HG02623 (cell line): Measurements from ENCODE around the gene CDH23.

Source experiments
- ATAC-seq: cut with Tn5 transposase; IDR thresholded peaks from one replicate; pipeline ENCODE4 v1.9.1; 2021; ENCODE audit warnings: moderate library complexity; ENCODE audit not compliant: unreplicated experiment

Gene CDH23

DNA sequence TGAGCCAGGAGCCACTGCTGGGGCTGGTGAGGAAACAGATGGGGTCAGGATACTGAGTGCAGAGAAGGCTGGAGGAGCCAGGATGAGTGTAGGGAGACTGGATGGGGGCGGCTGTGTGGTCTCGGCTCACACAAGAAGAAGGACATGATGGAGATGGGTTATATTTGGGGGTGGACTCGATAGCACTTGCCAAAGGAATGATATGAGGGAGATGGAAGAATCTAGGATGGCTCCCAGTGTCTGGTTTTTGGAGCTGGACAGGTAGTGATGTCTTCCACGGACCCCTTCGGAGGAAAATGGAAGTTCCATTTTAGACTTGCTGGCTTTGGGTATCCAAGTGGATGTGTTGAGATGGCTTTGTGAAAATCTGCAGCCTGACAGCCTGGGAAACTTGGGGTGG lies 83.9 kb downstream of the CDH23 start:
- ATAC-seq: no peak

DNA sequence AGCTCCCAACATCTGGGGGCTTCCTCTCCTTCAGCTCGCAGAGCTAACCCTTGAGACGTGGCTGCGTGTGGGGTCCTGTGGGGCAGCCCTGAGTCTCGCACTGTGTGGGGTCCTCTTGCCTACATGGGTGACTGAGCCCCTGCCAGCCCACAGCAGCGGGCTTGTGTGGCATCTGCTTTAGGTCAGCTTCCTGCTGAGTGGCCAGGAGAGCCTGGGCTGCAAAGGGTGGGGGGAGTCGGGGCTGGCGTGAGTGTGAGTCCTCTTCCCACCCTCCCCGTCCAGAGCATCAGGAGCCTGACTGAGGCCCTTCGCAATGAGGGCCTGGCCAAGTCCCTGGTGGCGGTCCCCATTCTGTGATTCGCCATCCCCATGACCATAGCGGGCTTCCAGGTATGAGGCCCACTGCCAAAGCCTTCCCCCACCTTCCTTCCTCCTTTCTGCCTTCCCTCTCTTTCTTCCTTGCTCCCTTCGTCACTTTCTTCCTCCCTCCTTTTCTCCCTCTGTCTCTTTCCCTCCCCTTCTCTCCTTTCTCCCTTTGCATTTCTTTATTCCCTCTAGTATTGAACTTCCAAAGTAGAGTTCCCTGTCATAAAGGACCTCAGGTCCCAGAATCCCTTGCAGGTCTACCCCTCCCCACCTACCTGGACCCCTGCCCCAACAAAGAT lies 85.2 kb downstream of the CDH23 start:
- ATAC-seq: no peak

DNA sequence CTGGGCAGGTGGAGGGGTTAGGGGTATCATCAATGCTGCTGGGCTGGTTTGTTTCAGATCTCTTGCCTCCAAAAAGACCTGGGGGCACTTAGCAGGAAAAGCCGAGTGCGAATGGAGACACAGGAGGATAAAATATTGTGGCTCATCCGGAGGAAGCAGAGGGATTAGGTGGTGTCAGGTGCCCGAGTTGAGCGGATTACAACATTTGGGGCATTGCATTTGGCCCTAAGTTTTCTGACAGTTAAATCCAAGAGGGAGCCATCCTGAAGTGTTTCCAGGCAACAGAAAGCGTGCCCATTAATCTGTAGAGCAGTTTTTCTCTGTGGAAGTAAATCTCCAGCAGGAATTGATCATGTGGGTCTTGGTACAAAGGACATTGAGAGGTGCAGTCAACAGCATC lies 85.9 kb downstream of the CDH23 start:
- no peak for ATAC-seq

- ATAC-seq: no peak
These were observed 86.4 kb downstream of the CDH23 start for GRCh38 chr10:71483135-71483534.

- no peak for ATAC-seq
These were observed 87.4 kb downstream of the CDH23 start for GRCh38 chr10:71483885-71484751.

DNA sequence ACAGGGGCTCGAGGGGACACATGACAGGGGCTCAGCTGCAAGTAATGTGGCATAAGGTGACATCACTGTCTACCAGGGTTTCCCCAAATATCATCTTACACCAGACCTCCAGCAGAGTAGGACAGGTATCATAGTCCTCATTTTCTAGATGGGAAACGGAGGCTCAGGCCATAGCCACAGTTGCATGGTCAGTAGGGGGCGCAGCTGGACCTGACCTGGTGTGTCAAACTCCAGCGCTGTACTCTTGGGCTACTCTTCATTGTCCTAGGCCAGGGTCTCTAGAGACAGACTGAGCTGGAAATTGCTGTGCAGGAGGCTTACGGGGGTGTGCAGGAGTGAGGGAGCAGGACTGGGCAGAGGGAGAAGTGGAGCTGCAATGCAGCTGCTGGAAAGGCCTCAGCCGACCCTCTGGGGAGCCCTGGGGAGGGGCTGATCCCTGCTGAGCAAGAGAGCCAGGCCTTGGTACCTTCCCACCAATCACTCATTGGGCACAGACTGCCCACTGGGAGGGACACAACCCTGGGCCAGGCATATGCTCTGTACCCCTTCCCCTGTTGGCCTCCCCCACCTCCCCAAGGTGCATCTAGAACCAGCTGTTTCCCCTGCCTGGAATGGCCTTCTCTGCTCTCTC lies 89.9 kb downstream of the CDH23 start:
- ATAC-seq: no peak

GRCh38 chr10:71487726-71488125 lies 91.0 kb downstream of the CDH23 start:
- ATAC-seq: no peak

DNA sequence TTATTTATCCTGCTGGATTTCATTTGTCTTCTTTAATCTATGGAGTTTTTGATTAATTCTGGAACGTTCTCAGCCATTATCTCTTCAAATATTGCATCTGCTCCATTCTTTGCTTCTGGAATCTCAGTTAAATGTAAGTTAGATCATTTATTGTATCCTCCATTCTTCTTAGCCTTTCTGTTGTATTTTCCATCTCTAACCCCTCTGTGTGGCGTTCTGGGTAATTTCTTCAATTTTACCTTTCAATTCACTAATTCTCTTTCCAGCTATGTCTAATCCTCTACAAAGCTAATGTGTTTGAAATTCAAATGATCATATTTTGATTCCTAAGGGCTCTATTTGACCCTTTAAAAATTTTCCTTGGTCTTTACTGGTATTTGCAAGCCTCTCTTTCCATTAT lies 92.4 kb downstream of the CDH23 start:
- ATAC-seq: no peak

- ATAC-seq: no peak
These were observed 96.2 kb downstream of the CDH23 start for GRCh38 chr10:71492872-71493271.

DNA sequence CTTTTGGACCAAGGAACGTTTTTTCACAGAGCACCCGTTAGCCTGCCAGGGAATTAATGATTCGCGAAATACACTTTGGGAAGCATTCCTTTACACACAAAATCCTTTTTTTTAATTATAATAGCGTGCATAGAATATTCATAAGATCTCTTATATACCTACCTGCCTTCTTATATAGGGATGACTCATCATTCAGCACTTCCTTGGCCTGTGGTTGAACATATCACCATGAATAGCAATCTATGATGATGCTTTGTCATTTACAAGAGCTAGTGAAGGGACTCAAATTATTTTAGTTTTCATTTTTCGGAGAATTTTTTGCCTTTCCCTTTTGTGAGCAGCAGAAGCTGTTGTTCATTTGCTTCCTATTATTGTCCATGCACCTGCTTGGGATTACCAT lies 97.0 kb downstream of the CDH23 start:
- ATAC-seq: no peak

GRCh38 chr10:71494476-71494875 lies 97.8 kb downstream of the CDH23 start:
- no peak for ATAC-seq

DNA sequence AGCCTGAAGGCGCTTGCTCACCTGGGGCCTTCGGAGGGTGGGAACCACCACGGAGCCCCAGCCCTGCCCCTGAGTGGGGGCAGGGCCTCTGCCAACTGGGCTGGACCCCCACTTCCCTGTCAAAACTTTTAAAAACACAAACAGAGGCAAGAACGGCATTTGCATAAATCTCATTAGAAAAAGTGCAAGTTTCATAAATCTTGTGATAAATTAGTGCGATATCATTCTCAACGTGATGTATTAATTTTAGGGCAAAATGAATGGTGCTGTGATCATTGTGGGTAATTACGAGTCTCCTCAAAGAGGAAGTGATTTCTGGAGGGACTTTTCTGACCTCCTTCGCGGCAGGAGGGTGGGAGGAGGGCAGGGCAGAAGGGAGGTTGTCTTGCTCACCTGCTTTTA lies 98.3 kb downstream of the CDH23 start:
- ATAC-seq: no peak

- no peak for ATAC-seq
These were observed 100.4 kb downstream of the CDH23 start for GRCh38 chr10:71496927-71497762.

GRCh38 chr10:71497763-71498326 lies 101.1 kb downstream of the CDH23 start:
- ATAC-seq: no peak

GRCh38 chr10:71501402-71501801 lies 104.7 kb downstream of the CDH23 start:
- no peak for ATAC-seq

DNA sequence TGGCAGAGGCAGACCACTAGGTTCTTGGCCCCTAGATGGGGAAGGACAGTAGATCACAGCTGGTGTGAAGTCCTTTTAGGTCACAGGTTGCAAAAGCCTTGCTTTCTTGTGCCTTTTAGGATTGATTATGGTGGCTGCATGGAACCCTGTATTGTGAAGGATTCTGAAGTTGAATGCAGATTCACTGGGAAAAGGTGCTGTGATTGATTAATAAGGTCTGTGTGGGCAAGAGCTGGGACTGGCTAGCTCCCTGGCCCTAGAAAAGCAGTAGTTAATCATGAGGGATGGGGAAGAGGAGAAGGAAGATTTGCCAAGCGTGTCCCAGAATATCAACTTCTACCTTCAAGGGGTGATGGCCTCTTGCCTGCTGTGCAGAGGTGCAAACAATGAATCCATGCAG lies 105.5 kb downstream of the CDH23 start:
- ATAC-seq: no peak

- ATAC-seq: no peak
These were observed 106.1 kb downstream of the CDH23 start for GRCh38 chr10:71502851-71503250.

GRCh38 chr10:71504168-71504567 lies 107.4 kb downstream of the CDH23 start:
- ATAC-seq: no peak

DNA sequence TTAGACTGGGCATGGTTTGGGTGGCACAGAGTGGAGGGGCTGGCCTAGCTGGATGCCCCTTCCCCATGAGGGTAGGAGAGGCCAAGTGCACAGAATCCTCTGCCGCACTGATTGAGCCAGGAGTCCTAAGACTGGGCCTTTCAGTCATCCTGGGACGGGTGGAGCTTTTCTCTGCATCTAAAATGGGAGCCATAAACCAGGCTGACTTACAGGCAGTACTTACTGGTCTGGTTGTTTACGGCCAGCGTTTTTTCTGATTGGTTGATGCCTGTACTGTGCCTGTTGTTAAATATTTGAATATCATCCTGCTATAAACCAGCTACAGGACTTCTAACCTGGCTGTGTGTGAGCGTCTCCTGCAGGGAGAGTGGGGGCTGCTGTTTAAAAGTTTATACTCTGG lies 107.8 kb downstream of the CDH23 start:
- no peak for ATAC-seq

GRCh38 chr10:71505862-71506261 lies 109.1 kb downstream of the CDH23 start:
- no peak for ATAC-seq

GRCh38 chr10:71509444-71509843 lies 112.7 kb downstream of the CDH23 start:
- ATAC-seq: no peak
